GM20000 (cell line): ENCODE results near the gene ZC3H7A.

ENCODE experiments used
- DNase-seq: peaks from one replicate; pipeline ENCODE4 v3.0.0; 2012; ENCODE audit warnings: low spot score
- CTCF ChIP-seq: IDR thresholded peaks from 2 replicates; pipeline ENCODE4 v1.5.1; 2012; ENCODE audit warnings: mild to moderate bottlenecking, control low read depth; ENCODE audit errors: extremely low read depth, missing control alignments

The ZC3H7A gene

GRCh38 chr16:11719171-11719570 is 77.9 kb downstream of the ZC3H7A start:
- DNase-seq, result no peak
- no peak for TF ChIP-seq CTCF

GRCh38 chr16:11717811-11718210 is 79.2 kb downstream of the ZC3H7A start:
- TF ChIP-seq CTCF, result no peak

GRCh38 chr16:11716336-11716735 is 80.7 kb downstream of the ZC3H7A start:
- TF ChIP-seq CTCF, result no peak
- no peak for DNase-seq

More at GRCh38 chr16:11717811-11718210, 79.2 kb downstream of the ZC3H7A start:
- DNase-seq, result no peak

GRCh38 chr16:11715246-11715947 is 81.7 kb downstream of the ZC3H7A start:
- no peak for TF ChIP-seq CTCF
- DNase-seq, result peak; percentile 39

- no peak for TF ChIP-seq CTCF
- no peak for DNase-seq
Observed at GRCh38 chr16:11712122-11712521, 84.9 kb downstream of the ZC3H7A start.

GRCh38 chr16:11711662-11712061 is 85.4 kb downstream of the ZC3H7A start:
- no peak for DNase-seq
- TF ChIP-seq CTCF, result no peak

GRCh38 chr16:11708421-11708820 is 88.6 kb downstream of the ZC3H7A start:
- TF ChIP-seq CTCF, result no peak

More at GRCh38 chr16:11708421-11708820, 88.6 kb downstream of the ZC3H7A start:
- DNase-seq, result no peak
